Subcutaneous abdominal adipose tissue (tissue), 5 donors: ENCODE results near the gene RBM14.

ENCODE experiments used
- H3K27ac ChIP-seq: one replicate; pipeline ENCODE4 v1.7.0; 2013; ENCODE audit warnings: low read depth, mild to moderate bottlenecking, inconsistent platforms, low read length, moderate library complexity
- H3K27me3 ChIP-seq, 5 donors: one replicate each; pipeline ENCODE4 v1.7.0; 2013; ENCODE audit warnings: low read length in 5 of 5, inconsistent platforms in 1 of 5; ENCODE audit not compliant: control insufficient read depth in 5 of 5, insufficient read depth in 4 of 5
- H3K36me3 ChIP-seq, 5 donors: one replicate each; pipeline ENCODE4 v1.7.0; 2013; ENCODE audit warnings: low read length in 5 of 5; ENCODE audit not compliant: control insufficient read depth in 5 of 5, insufficient read depth in 5 of 5
- H3K4me1 ChIP-seq, 5 donors: one replicate each; pipeline ENCODE4 v1.7.0; 2013; ENCODE audit warnings: low read length in 5 of 5, mild to moderate bottlenecking in 3 of 5, moderate library complexity in 1 of 5; ENCODE audit not compliant: control insufficient read depth in 5 of 5, insufficient read depth in 5 of 5
- H3K4me3 ChIP-seq, 5 donors: one replicate each; pipeline ENCODE4 v1.7.0; 2013; ENCODE audit warnings: low read length in 5 of 5, low read depth in 1 of 5
- H3K9ac ChIP-seq, 5 donors: one replicate each; pipeline ENCODE4 v1.7.0; 2013; ENCODE audit warnings: low read length in 5 of 5, mild to moderate bottlenecking in 4 of 5, moderate library complexity in 3 of 5
- H3K9me3 ChIP-seq, 5 donors: one replicate each; pipeline ENCODE4 v1.7.0; 2013; ENCODE audit warnings: low read length in 5 of 5; ENCODE audit not compliant: control insufficient read depth in 5 of 5
- donor health status: healthy.
- donor health status: healthy.
- donor health status: healthy.
- donor health status: healthy.
- donor health status: healthy.

The RBM14 gene, protein sequence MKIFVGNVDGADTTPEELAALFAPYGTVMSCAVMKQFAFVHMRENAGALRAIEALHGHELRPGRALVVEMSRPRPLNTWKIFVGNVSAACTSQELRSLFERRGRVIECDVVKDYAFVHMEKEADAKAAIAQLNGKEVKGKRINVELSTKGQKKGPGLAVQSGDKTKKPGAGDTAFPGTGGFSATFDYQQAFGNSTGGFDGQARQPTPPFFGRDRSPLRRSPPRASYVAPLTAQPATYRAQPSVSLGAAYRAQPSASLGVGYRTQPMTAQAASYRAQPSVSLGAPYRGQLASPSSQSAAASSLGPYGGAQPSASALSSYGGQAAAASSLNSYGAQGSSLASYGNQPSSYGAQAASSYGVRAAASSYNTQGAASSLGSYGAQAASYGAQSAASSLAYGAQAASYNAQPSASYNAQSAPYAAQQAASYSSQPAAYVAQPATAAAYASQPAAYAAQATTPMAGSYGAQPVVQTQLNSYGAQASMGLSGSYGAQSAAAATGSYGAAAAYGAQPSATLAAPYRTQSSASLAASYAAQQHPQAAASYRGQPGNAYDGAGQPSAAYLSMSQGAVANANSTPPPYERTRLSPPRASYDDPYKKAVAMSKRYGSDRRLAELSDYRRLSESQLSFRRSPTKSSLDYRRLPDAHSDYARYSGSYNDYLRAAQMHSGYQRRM

DNA sequence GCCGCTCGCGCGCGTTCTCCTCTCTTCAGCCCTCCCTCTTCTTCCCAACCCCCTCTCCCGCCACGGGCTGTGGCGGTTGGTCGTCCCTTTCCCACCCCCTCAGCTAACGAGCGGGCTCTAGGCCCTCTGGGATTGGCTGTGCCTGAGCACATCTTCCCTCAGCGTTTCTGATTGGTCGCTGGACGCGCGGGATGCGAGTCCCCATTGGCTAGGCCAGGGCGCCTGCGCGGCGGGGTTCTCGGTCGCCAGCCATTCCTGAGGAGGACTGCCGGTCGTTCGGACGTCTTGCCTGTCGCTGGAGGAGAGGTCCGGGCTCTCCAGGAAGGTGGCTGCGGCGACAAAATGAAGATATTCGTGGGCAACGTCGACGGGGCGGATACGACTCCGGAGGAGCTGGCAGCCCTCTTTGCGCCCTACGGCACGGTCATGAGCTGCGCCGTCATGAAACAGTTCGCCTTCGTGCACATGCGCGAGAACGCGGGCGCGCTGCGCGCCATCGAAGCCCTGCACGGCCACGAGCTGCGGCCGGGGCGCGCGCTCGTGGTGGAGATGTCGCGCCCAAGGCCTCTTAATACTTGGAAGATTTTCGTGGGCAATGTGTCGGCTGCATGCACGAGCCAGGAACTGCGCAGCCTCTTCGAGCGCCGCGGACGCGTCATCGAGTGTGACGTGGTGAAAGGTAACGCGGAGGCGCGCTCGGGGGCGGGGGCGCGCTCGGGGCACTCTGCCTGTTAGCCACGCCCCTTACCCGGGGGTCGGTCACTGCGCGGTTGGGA lies at the start of gene RBM14:
Gene RBM14, plus strand, starts transcription at position 252 of the 776 bp plus-strand sequence. Its CDS starts 91 bp downstream, at position 343.
- Histone ChIP-seq H3K4me1 (peaks cover 4 to 45% (median 42%) of the 10 kb centered on the region in 5 donors), H3K9ac (peak within 1 kb of the TSS; percentile 90 to 98 (median 97)), H3K27me3 (no peaks in the 10 kb centered on the region), H3K27ac (peak within 1 kb of the TSS; percentile 97), H3K9me3 (no peaks in the 10 kb centered on the region), H3K36me3 (no peaks in the 10 kb centered on the region), H3K4me3 (peak within 1 kb of the TSS; percentile 75 to 100 (median 99))

DNA sequence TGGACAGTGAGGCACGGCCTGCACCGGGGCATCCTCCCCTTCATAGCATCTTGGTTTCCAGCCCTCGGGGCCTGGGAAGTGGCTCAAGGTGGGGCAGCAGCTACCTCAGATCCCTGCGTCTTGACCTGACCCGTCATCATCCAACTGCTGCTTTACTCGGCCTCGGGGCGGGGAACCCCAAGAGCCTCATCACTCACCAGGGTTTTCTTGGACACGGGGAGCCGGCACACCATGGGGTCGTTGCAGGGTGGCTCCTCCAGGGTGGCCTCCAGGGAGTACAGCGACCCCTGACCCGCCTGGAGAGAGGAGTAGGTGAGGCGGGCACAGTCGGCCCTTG lies 48.7 kb upstream of the RBM14 start:
- H3K36me3 ChIP-seq = peaks cover 0 to 30% (median 22%) of the 10 kb centered on the region in 5 donors
- peak overlapping the region; percentile 41 to 76 (median 68) for H3K4me3 ChIP-seq
- H3K27ac ChIP-seq = no peak overlapping the region
- no peaks in the 10 kb centered on the region for H3K27me3 ChIP-seq
- no peaks in the 10 kb centered on the region for H3K9me3 ChIP-seq
- H3K4me1 ChIP-seq = peaks cover 0 to 18% (median 14%) of the 10 kb centered on the region in 5 donors
- peak overlapping the region in 4 of 5 donors; percentile 43 to 78 (median 66) for H3K9ac ChIP-seq

DNA sequence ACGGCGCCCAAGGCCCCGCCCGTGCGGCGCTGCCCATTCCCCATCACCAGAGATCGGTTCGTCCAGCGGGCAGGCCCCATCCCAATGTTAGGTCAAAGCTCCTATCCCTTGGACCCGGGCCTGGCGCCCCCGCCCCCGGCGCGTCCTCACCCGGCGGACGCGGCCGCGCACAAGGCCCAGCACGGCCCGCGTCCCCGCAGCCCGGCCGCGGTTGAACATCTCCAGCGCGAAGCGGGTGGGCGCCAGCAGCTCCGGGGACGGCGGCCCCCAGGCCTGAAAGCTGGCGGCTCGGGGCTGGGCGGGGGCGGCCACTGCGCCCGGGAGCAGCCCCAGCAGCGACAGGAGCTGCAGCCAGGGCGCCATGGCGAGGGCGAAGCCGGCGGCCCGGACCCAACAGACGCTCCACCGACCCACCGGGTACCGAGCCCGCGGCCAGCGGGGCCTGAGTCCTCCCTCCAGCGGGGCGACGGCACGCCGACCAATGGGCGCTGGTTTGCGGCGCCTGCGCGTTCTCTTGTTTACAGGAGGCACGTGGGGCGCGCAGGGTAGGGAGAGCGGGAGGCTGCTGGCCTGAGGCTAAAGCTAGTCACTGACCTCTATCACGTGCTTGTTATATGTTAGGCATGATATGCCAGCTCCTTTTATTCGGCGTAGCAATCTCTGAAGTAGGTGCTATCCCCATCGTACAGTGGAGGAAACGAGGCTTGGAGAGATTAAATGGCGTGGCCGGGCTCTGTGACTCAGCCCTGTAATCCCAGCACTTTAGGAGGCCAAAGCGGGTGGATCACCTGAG lies 48.1 kb upstream of the RBM14 start, which contains the start of gene CTSF:
Gene CTSF, minus strand, starts transcription at position 483 of the 793 bp plus-strand sequence. Its CDS starts 120 bp downstream, at position 363.
- no peaks in the 10 kb centered on the region for H3K9me3 ChIP-seq
- no peak within 1 kb of the TSS for H3K27ac ChIP-seq
- peak within 1 kb of the TSS; percentile 66 to 76 (median 68) for H3K4me3 ChIP-seq
- peaks cover 0 to 18% (median 14%) of the 10 kb centered on the region in 5 donors for H3K4me1 ChIP-seq
- peaks cover 0 to 25% (median 21%) of the 10 kb centered on the region in 5 donors for H3K36me3 ChIP-seq
- peak within 1 kb of the TSS in 4 of 5 donors; percentile 43 to 78 (median 66) for H3K9ac ChIP-seq
- no peaks in the 10 kb centered on the region for H3K27me3 ChIP-seq

DNA sequence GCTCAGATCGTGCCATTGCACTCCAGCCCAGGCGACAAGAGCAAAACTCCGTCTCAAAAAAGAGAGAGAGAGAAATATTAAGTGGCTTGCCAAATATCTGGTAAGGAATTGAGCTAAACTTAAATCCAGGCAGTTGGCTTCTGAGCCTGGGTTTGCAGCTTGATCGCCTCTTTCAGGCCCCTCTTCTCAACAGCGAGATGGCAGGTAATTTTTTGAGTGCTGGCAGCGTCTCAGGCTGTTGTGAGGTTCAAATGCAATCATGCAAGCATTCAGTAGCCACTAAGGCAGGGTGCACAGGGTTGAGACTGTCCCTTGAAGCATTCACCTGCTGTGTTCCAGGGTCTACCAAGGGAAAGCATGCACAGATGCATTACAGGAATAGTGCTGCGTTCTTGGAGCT lies 47.4 kb upstream of the RBM14 start:
- Histone ChIP-seq H3K4me3 (peak overlapping the region in 1 of 5 donors; percentile 76), H3K36me3 (peaks cover 0 to 21% (median 17%) of the 10 kb centered on the region in 5 donors), H3K27ac (no peak overlapping the region), H3K4me1 (peaks cover 0 to 18% (median 14%) of the 10 kb centered on the region in 5 donors), H3K9ac (no peak overlapping the region), H3K9me3 (no peaks in the 10 kb centered on the region), H3K27me3 (no peaks in the 10 kb centered on the region)

DNA sequence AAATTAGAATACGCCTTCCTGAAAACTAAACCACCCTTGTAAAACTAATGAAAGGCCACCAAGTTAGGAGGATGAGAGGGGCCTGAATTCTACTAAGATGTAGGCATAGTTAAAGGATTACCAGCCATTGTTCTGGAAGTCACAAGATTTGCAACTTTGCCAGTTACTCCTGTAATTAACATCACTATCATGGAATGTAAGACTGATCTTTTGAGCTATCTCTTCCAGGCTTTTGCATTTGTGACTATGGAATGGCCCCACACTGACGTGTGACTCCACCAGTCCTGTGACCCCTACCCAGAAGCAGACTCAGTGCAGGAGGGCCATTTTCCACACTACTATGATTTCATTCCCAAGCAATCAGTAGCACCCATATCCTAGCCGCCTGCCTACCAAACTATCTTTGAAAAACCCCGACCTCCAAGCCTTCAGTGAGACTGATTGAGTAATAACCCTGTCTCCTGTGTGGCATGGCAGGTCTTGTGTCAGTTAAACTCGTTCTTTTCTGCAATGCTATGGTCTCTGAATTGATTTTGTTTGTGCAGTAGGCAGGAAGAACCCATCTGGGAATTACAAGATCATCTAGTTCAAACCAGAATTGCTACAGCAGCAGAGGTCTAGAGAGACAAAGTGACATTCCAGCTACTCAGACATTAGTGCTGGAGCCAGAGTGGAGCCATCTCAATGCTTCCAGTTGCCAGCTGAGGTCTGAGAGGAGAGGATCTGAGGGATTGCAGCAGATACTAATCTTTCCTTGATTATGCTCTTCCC lies 46.2 kb upstream of the RBM14 start:
- H3K27ac ChIP-seq = no peak overlapping the region
- peaks cover 0 to 18% (median 14%) of the 10 kb centered on the region in 5 donors for H3K4me1 ChIP-seq
- H3K36me3 ChIP-seq = peaks cover 0 to 10% (median 8%) of the 10 kb centered on the region in 5 donors
- no peaks in the 10 kb centered on the region for H3K9me3 ChIP-seq
- no peak overlapping the region for H3K4me3 ChIP-seq
- H3K9ac ChIP-seq = no peak overlapping the region
- no peaks in the 10 kb centered on the region for H3K27me3 ChIP-seq

DNA sequence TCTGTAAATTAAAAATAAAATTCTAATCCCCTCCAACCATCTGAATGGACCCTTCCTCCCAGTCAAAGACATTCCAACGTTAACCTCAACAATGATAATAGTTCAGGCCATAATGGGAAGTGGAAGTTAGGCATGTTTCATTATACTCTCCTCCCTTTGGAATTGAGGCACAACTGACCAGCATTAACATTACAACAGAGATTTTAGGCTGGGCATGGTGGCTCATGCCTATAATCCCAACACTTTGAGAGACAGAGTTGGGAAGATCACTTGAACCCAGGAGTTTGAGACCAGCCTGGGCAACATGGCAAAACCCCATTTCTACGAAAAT lies 45.6 kb upstream of the RBM14 start:
- Histone ChIP-seq H3K4me3 (no peak overlapping the region), H3K9ac (no peak overlapping the region), H3K27me3 (no peaks in the 10 kb centered on the region), H3K9me3 (no peaks in the 10 kb centered on the region), H3K4me1 (peaks cover 0 to 18% (median 14%) of the 10 kb centered on the region in 5 donors), H3K36me3 (peaks cover 0 to 5% (median 4%) of the 10 kb centered on the region in 5 donors), H3K27ac (no peak overlapping the region)

DNA sequence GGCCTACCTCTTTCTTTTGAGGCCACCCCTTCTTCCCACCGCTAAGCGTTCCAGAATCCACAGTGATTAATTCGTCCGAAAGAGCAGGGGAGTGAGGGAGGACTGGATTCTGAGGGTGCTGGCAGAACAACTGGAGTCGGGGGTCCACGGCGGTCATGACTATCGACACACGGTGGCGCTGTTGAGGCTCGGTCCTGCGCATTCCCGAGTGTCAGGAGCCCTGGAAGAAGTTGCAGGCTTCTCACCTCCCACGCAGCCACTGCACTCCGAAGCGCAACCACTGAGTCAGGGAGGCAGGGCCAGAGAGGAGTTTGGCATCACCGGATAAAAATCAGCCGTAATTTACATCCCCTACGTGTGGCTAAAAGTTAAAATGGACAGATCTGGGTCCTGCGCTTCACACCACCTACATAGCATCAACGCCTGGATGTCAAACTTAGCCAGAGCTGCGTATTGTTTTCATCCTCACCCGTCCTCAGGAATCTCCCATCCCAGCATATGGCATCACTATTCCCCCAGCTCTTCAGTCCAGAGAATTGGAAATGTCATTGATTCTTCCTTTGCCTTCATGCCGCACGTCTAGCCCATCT lies 37.3 kb upstream of the RBM14 start:
- no peak overlapping the region for H3K4me3 ChIP-seq
- H3K4me1 ChIP-seq = peaks cover 0 to 7% (median 4%) of the 10 kb centered on the region in 5 donors
- no peaks in the 10 kb centered on the region for H3K36me3 ChIP-seq
- H3K9ac ChIP-seq = no peak overlapping the region
- no peaks in the 10 kb centered on the region for H3K9me3 ChIP-seq
- no peak overlapping the region for H3K27ac ChIP-seq
- no peaks in the 10 kb centered on the region for H3K27me3 ChIP-seq

DNA sequence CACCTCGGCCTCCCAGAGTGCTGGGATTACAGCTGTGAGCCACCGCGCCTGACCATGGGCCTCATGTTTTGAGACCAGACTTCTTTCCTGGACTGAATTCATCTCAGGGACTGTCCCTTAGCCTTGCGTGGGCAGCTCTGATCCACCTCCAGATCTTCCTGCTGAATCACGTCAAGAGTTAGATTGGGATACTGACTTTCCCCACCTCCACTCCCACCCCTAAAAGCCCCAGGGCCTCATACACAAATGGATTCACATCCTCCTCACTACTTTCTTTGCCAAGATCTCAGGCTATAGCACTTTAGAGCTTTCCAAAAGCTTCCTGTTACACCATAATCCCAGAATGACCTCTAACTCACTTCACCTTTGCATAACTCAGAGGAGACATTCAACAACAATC lies 35.6 kb upstream of the RBM14 start:
- Histone ChIP-seq H3K27ac (no peak overlapping the region), H3K9me3 (no peaks in the 10 kb centered on the region), H3K4me1 (peaks cover 0 to 7% (median 4%) of the 10 kb centered on the region in 5 donors), H3K9ac (no peak overlapping the region), H3K36me3 (no peaks in the 10 kb centered on the region), H3K27me3 (no peaks in the 10 kb centered on the region), H3K4me3 (no peak overlapping the region)
